HepG2 (cell line): ENCODE results near the gene C13orf42. TPM values are rescaled to one million over a fixed set of nuclear protein-coding genes. Genes with fewer than 3 reads are reported as not detected.

Source experiments
- ARHGAP35 ChIP-seq: sonication (generic); formaldehyde crosslinking; IDR thresholded peaks from 2 replicates; pipeline ENCODE4 v1.9.0; 2022; ENCODE audit warnings: mild to moderate bottlenecking, inconsistent platforms, moderate library complexity, missing genetic modification reagents, borderline replicate concordance
- ATF3 ChIP-seq: sonication (generic); formaldehyde crosslinking; IDR thresholded peaks from 2 replicates; pipeline ENCODE4 v1.4.0; 2020; ENCODE audit warnings: missing genetic modification reagents
- ERF ChIP-seq: IDR thresholded peaks from 2 replicates; pipeline ENCODE4 v1.6.1; 2018; ENCODE audit warnings: missing biosample characterization, missing genetic modification reagents
- HOMEZ ChIP-seq: IDR thresholded peaks from 2 replicates; pipeline ENCODE4 v1.6.1; 2016; ENCODE audit warnings: low read depth
- KDM2A ChIP-seq: sonication (generic); formaldehyde crosslinking; IDR thresholded peaks from 2 replicates; pipeline ENCODE4 v1.4.0; 2020; ENCODE audit warnings: low read depth, missing genetic modification reagents, borderline replicate concordance
- MED13 ChIP-seq: sonication (generic); formaldehyde crosslinking; IDR thresholded peaks from 2 replicates; pipeline ENCODE4 v1.5.0; 2020; ENCODE audit warnings: missing genetic modification reagents
- MIER2 ChIP-seq: IDR thresholded peaks from 2 replicates; pipeline ENCODE4 v1.6.1; 2016; ENCODE audit warnings: missing biosample characterization, missing genetic modification reagents
- NONO ChIP-seq, 2 experiments: fragments of 450-650 bp in 1 of 2; sonication (generic) in 1 of 2; formaldehyde crosslinking in 1 of 2; IDR thresholded peaks in 1 of 2; conservative IDR thresholded peaks in 1 of 2; 2 replicates each; pipeline versions ENCODE4 v1.6.1 to v1.8.0; 2017 to 2022; ENCODE audit warnings: mild to moderate bottlenecking in 1 of 2, missing genetic modification reagents in 1 of 2, moderate library complexity in 1 of 2
- PHB2 ChIP-seq: fragments of 450-650 bp; IDR thresholded peaks from 2 replicates; pipeline ENCODE4 v1.6.1; 2018; ENCODE audit not compliant: partially characterized antibody
- SMC3 ChIP-seq: IDR thresholded peaks from 2 replicates; pipeline ENCODE4 v1.6.1; 2011; ENCODE audit warnings: low read length, improper control_type of control experiment
- TBX3 ChIP-seq: fragments of 450-650 bp; IDR thresholded peaks from 2 replicates; pipeline ENCODE4 v1.6.1; 2017; ENCODE audit warnings: antibody characterized with exemption, mild to moderate bottlenecking, inconsistent platforms, borderline replicate concordance
- TEAD3 ChIP-seq: optimal IDR thresholded peaks from 2 replicates; pipeline ENCODE3; 2016; ENCODE audit warnings: borderline replicate concordance
- XRCC5 ChIP-seq: fragments of 200-400 bp; formaldehyde crosslinking; optimal IDR thresholded peaks from 2 replicates; pipeline ENCODE3; 2017; ENCODE audit warnings: mild to moderate bottlenecking, low read length
- ZNF276 ChIP-seq: sonication (generic); formaldehyde crosslinking; IDR thresholded peaks from 2 replicates; pipeline ENCODE4 v1.4.0; 2020; ENCODE audit warnings: mild to moderate bottlenecking, low read depth, missing genetic modification reagents
- ZNF331 ChIP-seq: sonication (generic); formaldehyde crosslinking; IDR thresholded peaks from 2 replicates; pipeline ENCODE4 v1.4.0; 2020; ENCODE audit warnings: missing genetic modification reagents
- polyA plus RNA-seq, 8 experiments: library from polyadenylated mRNA; depleted of rRNA in 3 of 8; stranded (reverse) in 7 of 8; unstranded in 1 of 8; fragments of >200 nt; fragmentation: Illumina TruSeq in 4 of 8; extraction: Trizol in 4 of 8; gene quantifications; 2 replicates each; pipeline versions ENCODE4 v1.2.1 to v1.2.3, GENCODE V29; 2011 to 2016; ENCODE audit warnings: low read depth in 4 of 8, missing spikeins in 1 of 8, mixed read lengths in 1 of 8; ENCODE audit not compliant: insufficient read depth in 1 of 8
- total RNA-seq, 5 experiments: library from RNA; depleted of rRNA; stranded (reverse); fragments of >200 nt; fragmentation: Illumina TruSeq; extraction: Trizol; gene quantifications; 2 replicates each; pipeline ENCODE4 v1.2.3, GENCODE V29; 2016; ENCODE audit warnings: low read depth in 1 of 5
- TF ChIP-seq, protein P1 (sequence below): sonication (generic); formaldehyde crosslinking; IDR thresholded peaks from 2 replicates; pipeline ENCODE4 v1.5.1; 2020; ENCODE audit warnings: mild to moderate bottlenecking, moderate library complexity, missing genetic modification reagents
- TF ChIP-seq, protein P2 (sequence below): IDR thresholded peaks from 2 replicates; pipeline ENCODE4 v1.4.0; 2020; ENCODE audit warnings: mild to moderate bottlenecking, missing genetic modification reagents
- TF ChIP-seq, protein P3 (sequence below): sonication (generic); formaldehyde crosslinking; IDR thresholded peaks from 2 replicates; pipeline ENCODE4 v1.5.0; 2020; ENCODE audit warnings: mild to moderate bottlenecking, missing genetic modification reagents, moderate library complexity

Gene C13orf42
- total and polyA plus RNA-seq, 2 of the 13 experiments (the other 11 are each of a cell fraction or from before 2014, with no cell fraction given) = not detected

- TF ChIP-seq ZNF276 (CRISPR knock-in tag) = no peak
- TF ChIP-seq SMC3 = peak; percentile 93
- peak; percentile 15; the same call in 1 of the 2 replicates for TF ChIP-seq ZNF331 (CRISPR knock-in tag)
- TF ChIP-seq TEAD3 = peak; percentile 61
- TF ChIP-seq ERF (CRISPR knock-in tag) = peak; percentile 68; the same call in 1 of the 2 replicates
- TF ChIP-seq ARHGAP35 (CRISPR knock-in tag) = no peak
- peak; percentile 54 for TF ChIP-seq KDM2A (CRISPR knock-in tag)
- 0 out of 2 replicates have a peak, but pooled peaks have one; percentile 25 for TF ChIP-seq HOMEZ (CRISPR knock-in tag)
- 0 out of 2 replicates have a peak, but pooled peaks have one; percentile 43 for TF ChIP-seq MIER2 (CRISPR knock-in tag)
- 0 out of 2 replicates have a peak, but pooled peaks have one; percentile 16 for TF ChIP-seq ATF3 (CRISPR knock-in tag)
- TF ChIP-seq, protein P1, sequence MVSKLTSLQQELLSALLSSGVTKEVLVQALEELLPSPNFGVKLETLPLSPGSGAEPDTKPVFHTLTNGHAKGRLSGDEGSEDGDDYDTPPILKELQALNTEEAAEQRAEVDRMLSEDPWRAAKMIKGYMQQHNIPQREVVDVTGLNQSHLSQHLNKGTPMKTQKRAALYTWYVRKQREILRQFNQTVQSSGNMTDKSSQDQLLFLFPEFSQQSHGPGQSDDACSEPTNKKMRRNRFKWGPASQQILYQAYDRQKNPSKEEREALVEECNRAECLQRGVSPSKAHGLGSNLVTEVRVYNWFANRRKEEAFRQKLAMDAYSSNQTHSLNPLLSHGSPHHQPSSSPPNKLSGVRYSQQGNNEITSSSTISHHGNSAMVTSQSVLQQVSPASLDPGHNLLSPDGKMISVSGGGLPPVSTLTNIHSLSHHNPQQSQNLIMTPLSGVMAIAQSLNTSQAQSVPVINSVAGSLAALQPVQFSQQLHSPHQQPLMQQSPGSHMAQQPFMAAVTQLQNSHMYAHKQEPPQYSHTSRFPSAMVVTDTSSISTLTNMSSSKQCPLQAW (CRISPR knock-in tag) = 0 out of 2 replicates have a peak, but pooled peaks have one; percentile 17
- no peak for TF ChIP-seq PHB2
- TF ChIP-seq NONO (IDR thresholded peaks at IDR 0.05) = no peak
- no peak for TF ChIP-seq NONO (CRISPR knock-in tag; conservative IDR thresholded peaks at IDR 0.05)
- TF ChIP-seq, protein P2, sequence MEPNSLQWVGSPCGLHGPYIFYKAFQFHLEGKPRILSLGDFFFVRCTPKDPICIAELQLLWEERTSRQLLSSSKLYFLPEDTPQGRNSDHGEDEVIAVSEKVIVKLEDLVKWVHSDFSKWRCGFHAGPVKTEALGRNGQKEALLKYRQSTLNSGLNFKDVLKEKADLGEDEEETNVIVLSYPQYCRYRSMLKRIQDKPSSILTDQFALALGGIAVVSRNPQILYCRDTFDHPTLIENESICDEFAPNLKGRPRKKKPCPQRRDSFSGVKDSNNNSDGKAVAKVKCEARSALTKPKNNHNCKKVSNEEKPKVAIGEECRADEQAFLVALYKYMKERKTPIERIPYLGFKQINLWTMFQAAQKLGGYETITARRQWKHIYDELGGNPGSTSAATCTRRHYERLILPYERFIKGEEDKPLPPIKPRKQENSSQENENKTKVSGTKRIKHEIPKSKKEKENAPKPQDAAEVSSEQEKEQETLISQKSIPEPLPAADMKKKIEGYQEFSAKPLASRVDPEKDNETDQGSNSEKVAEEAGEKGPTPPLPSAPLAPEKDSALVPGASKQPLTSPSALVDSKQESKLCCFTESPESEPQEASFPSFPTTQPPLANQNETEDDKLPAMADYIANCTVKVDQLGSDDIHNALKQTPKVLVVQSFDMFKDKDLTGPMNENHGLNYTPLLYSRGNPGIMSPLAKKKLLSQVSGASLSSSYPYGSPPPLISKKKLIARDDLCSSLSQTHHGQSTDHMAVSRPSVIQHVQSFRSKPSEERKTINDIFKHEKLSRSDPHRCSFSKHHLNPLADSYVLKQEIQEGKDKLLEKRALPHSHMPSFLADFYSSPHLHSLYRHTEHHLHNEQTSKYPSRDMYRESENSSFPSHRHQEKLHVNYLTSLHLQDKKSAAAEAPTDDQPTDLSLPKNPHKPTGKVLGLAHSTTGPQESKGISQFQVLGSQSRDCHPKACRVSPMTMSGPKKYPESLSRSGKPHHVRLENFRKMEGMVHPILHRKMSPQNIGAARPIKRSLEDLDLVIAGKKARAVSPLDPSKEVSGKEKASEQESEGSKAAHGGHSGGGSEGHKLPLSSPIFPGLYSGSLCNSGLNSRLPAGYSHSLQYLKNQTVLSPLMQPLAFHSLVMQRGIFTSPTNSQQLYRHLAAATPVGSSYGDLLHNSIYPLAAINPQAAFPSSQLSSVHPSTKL (CRISPR knock-in tag) = peak; percentile 30; the same call in 1 of the 2 replicates
- TF ChIP-seq, protein P3, sequence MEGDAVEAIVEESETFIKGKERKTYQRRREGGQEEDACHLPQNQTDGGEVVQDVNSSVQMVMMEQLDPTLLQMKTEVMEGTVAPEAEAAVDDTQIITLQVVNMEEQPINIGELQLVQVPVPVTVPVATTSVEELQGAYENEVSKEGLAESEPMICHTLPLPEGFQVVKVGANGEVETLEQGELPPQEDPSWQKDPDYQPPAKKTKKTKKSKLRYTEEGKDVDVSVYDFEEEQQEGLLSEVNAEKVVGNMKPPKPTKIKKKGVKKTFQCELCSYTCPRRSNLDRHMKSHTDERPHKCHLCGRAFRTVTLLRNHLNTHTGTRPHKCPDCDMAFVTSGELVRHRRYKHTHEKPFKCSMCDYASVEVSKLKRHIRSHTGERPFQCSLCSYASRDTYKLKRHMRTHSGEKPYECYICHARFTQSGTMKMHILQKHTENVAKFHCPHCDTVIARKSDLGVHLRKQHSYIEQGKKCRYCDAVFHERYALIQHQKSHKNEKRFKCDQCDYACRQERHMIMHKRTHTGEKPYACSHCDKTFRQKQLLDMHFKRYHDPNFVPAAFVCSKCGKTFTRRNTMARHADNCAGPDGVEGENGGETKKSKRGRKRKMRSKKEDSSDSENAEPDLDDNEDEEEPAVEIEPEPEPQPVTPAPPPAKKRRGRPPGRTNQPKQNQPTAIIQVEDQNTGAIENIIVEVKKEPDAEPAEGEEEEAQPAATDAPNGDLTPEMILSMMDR (CRISPR knock-in tag) = peak; percentile 95
- TF ChIP-seq TBX3 = no peak
- no peak for TF ChIP-seq MED13 (CRISPR knock-in tag)
- TF ChIP-seq XRCC5 = peak; percentile 65
These were observed 40.9 kb downstream of the C13orf42 start (continued) for GRCh38 chr13:51070005-51070649.
